Keratinocyte (primary cell): ENCODE measurements around the gene AHRR. TPM values are rescaled to one million over a fixed set of nuclear protein-coding genes. Genes with fewer than 3 reads are reported as not detected.

Experiments used
- DNase-seq: peaks from one replicate; pipeline ENCODE4 v3.0.0-alpha.2; 2011; ENCODE audit warnings: low read depth, missing footprints, low spot score
- FAIRE-seq: peaks from 2 replicates; lab custom pipeline; 2011; peaks lifted over from hg19 to GRCh38; lab: Jason Lieb, UNC
- H2AFZ ChIP-seq: 2 replicates; pipeline ENCODE4 v1.6.0; 2012; ENCODE audit warnings: low read length, control low read depth, inconsistent platforms; ENCODE audit not compliant: control insufficient read depth
- H3K27ac ChIP-seq: 2 replicates; pipeline ENCODE4 v1.5.1; 2011; ENCODE audit warnings: low read length; ENCODE audit not compliant: control insufficient read depth, insufficient read depth
- H3K27me3 ChIP-seq: 3 replicates; pipeline ENCODE4 v1.6.0; 2011; ENCODE audit warnings: low read length; ENCODE audit not compliant: control insufficient read depth, insufficient read depth; ENCODE audit errors: extremely low read depth
- H3K36me3 ChIP-seq, 2 experiments: 2 replicates in 1 of 2; 3 replicates in 1 of 2; pipeline ENCODE4 v1.5.1; 2011; ENCODE audit warnings: low read length in 2 of 2, mild to moderate bottlenecking in 1 of 2; ENCODE audit not compliant: control insufficient read depth in 2 of 2, insufficient read depth in 2 of 2; ENCODE audit errors: extremely low read depth in 1 of 2
- H3K4me1 ChIP-seq: 3 replicates; pipeline ENCODE4 v1.5.1; 2011; ENCODE audit warnings: low read length; ENCODE audit not compliant: control insufficient read depth, insufficient read depth; ENCODE audit errors: extremely low read depth
- H3K4me2 ChIP-seq: 3 replicates; pipeline ENCODE4 v1.6.0; 2011; ENCODE audit warnings: low read depth, low read length; ENCODE audit not compliant: control insufficient read depth, insufficient read depth; ENCODE audit errors: extremely low read depth
- H3K4me3 ChIP-seq, 3 experiments: fragments of 200-600 bp in 1 of 3; sonication (generic) in 1 of 3; 2 replicates in 2 of 3; 3 replicates in 1 of 3; pipeline ENCODE4 v1.5.1; 2011 to 2016; ENCODE audit warnings: low read length in 3 of 3, mild to moderate bottlenecking in 3 of 3, control low read depth in 2 of 3, inconsistent platforms in 1 of 3, low read depth in 1 of 3, mixed read lengths in 1 of 3, mixed run types in 1 of 3, moderate library complexity in 1 of 3; ENCODE audit not compliant: control insufficient read depth in 2 of 3, insufficient read depth in 2 of 3; ENCODE audit errors: extremely low read depth in 1 of 3
- H3K79me2 ChIP-seq: 2 replicates; pipeline ENCODE4 v1.6.0; 2012; ENCODE audit warnings: low read length; ENCODE audit not compliant: control insufficient read depth, insufficient read depth
- H3K9ac ChIP-seq: 3 replicates; pipeline ENCODE4 v1.6.0; 2011; ENCODE audit warnings: low read length; ENCODE audit not compliant: control insufficient read depth, insufficient read depth; ENCODE audit errors: extremely low read depth
- H3K9me1 ChIP-seq: 3 replicates; pipeline ENCODE4 v1.6.0; 2011; ENCODE audit warnings: low read length; ENCODE audit not compliant: control insufficient read depth, insufficient read depth; ENCODE audit errors: extremely low read depth
- H3K9me3 ChIP-seq: 2 replicates; pipeline ENCODE4 v1.5.1; 2012; ENCODE audit warnings: low read depth, low read length; ENCODE audit not compliant: control insufficient read depth
- H4K20me1 ChIP-seq: 3 replicates; pipeline ENCODE4 v1.6.0; 2011; ENCODE audit warnings: low read length; ENCODE audit not compliant: control insufficient read depth, insufficient read depth; ENCODE audit errors: extremely low read depth
- EZH2 ChIP-seq: IDR thresholded peaks from one replicate; pipeline ENCODE4 v1.6.1; 2012; ENCODE audit warnings: inconsistent platforms, mild to moderate bottlenecking, low read length, moderate library complexity
- dilution Hi-C: fragments of 300-500 bp; cut with MboI; formaldehyde crosslinking; loops from one replicate; pipeline ENCODE4 v1.7.0; 2020; ENCODE audit warnings: low sequenced_read_pairs; ENCODE audit not compliant: extremely low pct_ligation_motif_present
- polyA plus RNA-seq, 5 experiments: library from polyadenylated mRNA; depleted of rRNA in 3 of 5; stranded (reverse) in 3 of 5; stranded (forward) in 1 of 5; unstranded in 1 of 5; fragments of >200 nt; gene quantifications; 1 replicate in 1 of 5; 2 replicates in 3 of 5; 3 replicates in 1 of 5; pipeline versions ENCODE4 v1.2.1 to v1.2.3, GENCODE V29; 2011 to 2012; ENCODE audit warnings: missing spikeins in 2 of 5, low read depth in 1 of 5, low replicate concordance in 1 of 5
- TF ChIP-seq, protein P1 (sequence below), 3 experiments: IDR thresholded peaks in 1 of 3; conservative IDR thresholded peaks in 1 of 3; optimal IDR thresholded peaks in 1 of 3; 2 replicates in 2 of 3; 3 replicates in 1 of 3; pipeline versions ENCODE3 to v1.5.1; 2011; ENCODE audit warnings: low read length in 3 of 3, mild to moderate bottlenecking in 3 of 3, moderate library complexity in 2 of 3, control low read depth in 1 of 3, inconsistent platforms in 1 of 3; ENCODE audit not compliant: insufficient read depth in 2 of 3; ENCODE audit errors: extremely low read depth in 1 of 3

Gene AHRR
- polyA plus RNA-seq, 1 donor (not counting 4 experiments of a cell fraction or from before 2014, with no cell fraction given) = 0.24 TPM

- dilution Hi-C loops = no loop called here
Observed at GRCh38 chr5:484556-484955, 163.0 kb downstream of the AHRR start.

GRCh38 chr5:485113-485945 lies 163.8 kb downstream of the AHRR start:
- Histone ChIP-seq H3K4me2 (no peak overlapping the region), H2AFZ (no peak overlapping the region), H3K9ac (no peak overlapping the region), H3K4me1 (no peaks in the 10 kb centered on the region), H3K4me3 (no peak overlapping the region), H3K79me2 (no peaks in the 10 kb centered on the region), H4K20me1 (no peaks in the 10 kb centered on the region), H3K36me3 (no peaks in the 10 kb centered on the region), H3K9me1 (no peaks in the 10 kb centered on the region), H3K27ac (no peak overlapping the region), H3K27me3 (peaks cover 13% of the 10 kb centered on the region), H3K9me3 (no peaks in the 10 kb centered on the region)
- dilution Hi-C loops = no loop called here
- TF ChIP-seq EZH2 = no peak
- FAIRE-seq = no peak
- no peak for DNase-seq

More at GRCh38 chr5:484556-484955, 163.0 kb downstream of the AHRR start:
- DNase-seq = no peak
- Histone ChIP-seq H3K9ac (no peak overlapping the region), H3K9me1 (no peaks in the 10 kb centered on the region), H4K20me1 (no peaks in the 10 kb centered on the region), H3K27me3 (peaks cover 13% of the 10 kb centered on the region), H3K27ac (no peak overlapping the region), H3K79me2 (no peaks in the 10 kb centered on the region), H3K36me3 (no peaks in the 10 kb centered on the region), H3K4me3 (no peak overlapping the region), H3K4me1 (no peaks in the 10 kb centered on the region), H2AFZ (no peak overlapping the region), H3K9me3 (no peaks in the 10 kb centered on the region), H3K4me2 (no peak overlapping the region)
- no peak for FAIRE-seq
- TF ChIP-seq, protein P1, sequence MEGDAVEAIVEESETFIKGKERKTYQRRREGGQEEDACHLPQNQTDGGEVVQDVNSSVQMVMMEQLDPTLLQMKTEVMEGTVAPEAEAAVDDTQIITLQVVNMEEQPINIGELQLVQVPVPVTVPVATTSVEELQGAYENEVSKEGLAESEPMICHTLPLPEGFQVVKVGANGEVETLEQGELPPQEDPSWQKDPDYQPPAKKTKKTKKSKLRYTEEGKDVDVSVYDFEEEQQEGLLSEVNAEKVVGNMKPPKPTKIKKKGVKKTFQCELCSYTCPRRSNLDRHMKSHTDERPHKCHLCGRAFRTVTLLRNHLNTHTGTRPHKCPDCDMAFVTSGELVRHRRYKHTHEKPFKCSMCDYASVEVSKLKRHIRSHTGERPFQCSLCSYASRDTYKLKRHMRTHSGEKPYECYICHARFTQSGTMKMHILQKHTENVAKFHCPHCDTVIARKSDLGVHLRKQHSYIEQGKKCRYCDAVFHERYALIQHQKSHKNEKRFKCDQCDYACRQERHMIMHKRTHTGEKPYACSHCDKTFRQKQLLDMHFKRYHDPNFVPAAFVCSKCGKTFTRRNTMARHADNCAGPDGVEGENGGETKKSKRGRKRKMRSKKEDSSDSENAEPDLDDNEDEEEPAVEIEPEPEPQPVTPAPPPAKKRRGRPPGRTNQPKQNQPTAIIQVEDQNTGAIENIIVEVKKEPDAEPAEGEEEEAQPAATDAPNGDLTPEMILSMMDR (optimal IDR thresholded peaks at IDR 0.05 in 1 of 3, IDR thresholded peaks at IDR 0.05 in 1 of 3, conservative IDR thresholded peaks at IDR 0.05 in 1 of 3; ENCODE audit: extremely low read depth in 1 of 3, insufficient read depth in 2 of 3, low read length in 3 of 3) = no peak
- TF ChIP-seq EZH2 = no peak
